DMS79 (cell line): ENCODE measurements around the gene POLR3B.

Source experiments
- DNase-seq: peaks from one replicate; lab custom pipeline; 2025; lab: John Stamatoyannopoulos, UW

Gene POLR3B

DNA sequence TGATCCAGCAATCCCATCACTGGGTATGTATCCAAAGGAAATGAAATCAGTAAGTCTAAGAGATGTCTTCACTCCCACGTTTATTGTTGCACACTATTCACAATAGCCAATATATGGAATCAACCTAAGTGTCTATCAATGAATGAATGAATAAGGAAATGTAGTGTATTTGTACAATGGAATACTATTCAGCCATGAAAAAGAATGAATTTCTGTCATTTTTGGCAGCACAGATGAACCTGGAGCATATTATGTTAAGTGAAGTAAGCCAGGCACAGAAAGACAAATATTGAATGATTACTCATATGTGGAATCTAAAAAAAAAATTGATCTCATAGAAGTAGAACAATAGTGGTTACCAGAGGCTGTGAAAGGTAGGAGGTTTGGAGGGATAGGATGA lies 194.7 kb downstream of the POLR3B start:
- DNase-seq: no peak
